HepG2 (cell line): ENCODE data around the gene CLMP. TPM values are rescaled to one million over a fixed set of nuclear protein-coding genes. Genes with fewer than 3 reads are reported as not detected.

Experiments
- ATAC-seq: fragments of 200-7000 bp; cut with Tn5 transposase; 3 replicates; pipeline ENCODE4 v1.9.1; 2020; ENCODE audit warnings: mild to moderate bottlenecking, moderate library complexity
- BruUV-seq: library from RNA; stranded (reverse); fragments of 400-500 nt; replicated peaks from 2 replicates; lab custom pipeline; 2021; lab: Mats Ljungman, UMichigan
- CTCF ChIA-PET: fragments of 300-600 bp; formaldehyde crosslinking; extraction: SDS; loops from one replicate; lab custom pipeline; 2021; ENCODE audit warnings: low total read pairs, inconsistent platforms, low intra/inter-chr PET ratio; lab: Yijun Ruan, JAX
- POLR2A ChIA-PET: fragments of 350-600 bp; sonication (Branson Sonifier 250); formaldehyde crosslinking; loops from one replicate; lab custom pipeline; 2020; ENCODE audit warnings: antibody characterized with exemption, inconsistent platforms; lab: Yijun Ruan, JAX
- DNase-seq: peaks from one replicate; pipeline ENCODE4 v3.0.0-alpha.2; 2015; ENCODE audit warnings: low spot score
- FAIRE-seq: peaks from 3 replicates; lab custom pipeline; 2011; peaks lifted over from hg19 to GRCh38; lab: Jason Lieb, UNC
- H2AFZ ChIP-seq: one replicate; pipeline ENCODE4 v1.6.1; 2011; ENCODE audit warnings: low read length, inconsistent platforms
- H3K27ac ChIP-seq: fragments of 300-600 bp; 3 replicates; pipeline ENCODE4 v1.8.0; 2011; ENCODE audit warnings: mixed run types, mild to moderate bottlenecking, mixed read lengths, low read length, inconsistent platforms; ENCODE audit not compliant: insufficient read depth; ENCODE audit errors: extremely low read length
- H3K27me3 ChIP-seq, 2 experiments: fragments of 200-600 bp in 1 of 2; 2 replicates in 1 of 2; 3 replicates in 1 of 2; pipeline versions ENCODE4 v1.6.0 to v1.8.0; 2011; ENCODE audit warnings: low read length in 2 of 2, mild to moderate bottlenecking in 2 of 2, moderate library complexity in 2 of 2, inconsistent platforms in 1 of 2; ENCODE audit not compliant: insufficient read depth in 2 of 2, control insufficient read depth in 1 of 2
- H3K36me3 ChIP-seq, 2 experiments: fragments of 200-600 bp in 1 of 2; replicated peaks in 1 of 2; 2 replicates in 1 of 2; 3 replicates in 1 of 2; pipeline versions ENCODE4 v1.5.1 to v1.8.0; 2011; ENCODE audit warnings: low read length in 2 of 2, inconsistent platforms in 1 of 2; ENCODE audit not compliant: insufficient read depth in 2 of 2, control insufficient read depth in 1 of 2
- H3K4me1 ChIP-seq: 2 replicates; pipeline ENCODE4 v1.5.1; 2012; ENCODE audit warnings: low read length, inconsistent platforms; ENCODE audit not compliant: insufficient read depth
- H3K4me2 ChIP-seq: 2 replicates; pipeline ENCODE4 v1.6.0; 2011; ENCODE audit warnings: low read depth, low read length, inconsistent platforms
- H3K4me3 ChIP-seq, 3 experiments: fragments of 200-600 bp in 1 of 3; sonication (generic), shearing (Covaris generic) in 1 of 3; replicated peaks in 1 of 3; 2 replicates each; pipeline ENCODE4 v1.5.1; 2011 to 2016; ENCODE audit warnings: low read length in 3 of 3, inconsistent platforms in 2 of 3, low read depth in 2 of 3, mild to moderate bottlenecking in 2 of 3, control low read depth in 1 of 3, mixed read lengths in 1 of 3; ENCODE audit not compliant: insufficient read depth in 1 of 3
- H3K79me2 ChIP-seq: one replicate; pipeline ENCODE4 v1.6.1; 2011; ENCODE audit warnings: low read length, inconsistent platforms; ENCODE audit not compliant: insufficient read depth
- H3K9ac ChIP-seq: 2 replicates; pipeline ENCODE4 v1.6.0; 2011; ENCODE audit warnings: mild to moderate bottlenecking, low read depth, low read length, inconsistent platforms; ENCODE audit not compliant: insufficient read depth
- H3K9me3 ChIP-seq: 2 replicates; pipeline ENCODE4 v1.5.1; 2012; ENCODE audit warnings: mild to moderate bottlenecking, low read length
- H4K20me1 ChIP-seq: 2 replicates; pipeline ENCODE4 v1.6.0; 2011; ENCODE audit warnings: inconsistent platforms, mild to moderate bottlenecking, low read length, moderate library complexity; ENCODE audit not compliant: insufficient read depth
- HOXD1 ChIP-seq: sonication (generic); formaldehyde crosslinking; IDR thresholded peaks from 2 replicates; pipeline ENCODE4 v1.5.0; 2020; ENCODE audit warnings: missing genetic modification reagents
- MAF1 ChIP-seq: sonication (generic); formaldehyde crosslinking; IDR thresholded peaks from 2 replicates; pipeline ENCODE4 v1.5.0; 2020; ENCODE audit warnings: missing genetic modification reagents, borderline replicate concordance
- PRPF4 ChIP-seq: fragments of 200-400 bp; formaldehyde crosslinking; IDR thresholded peaks from 2 replicates; pipeline ENCODE4 v1.6.1; 2016; ENCODE audit warnings: low read length, low read depth; ENCODE audit not compliant: poor library complexity, severe bottlenecking
- THAP8 ChIP-seq: sonication (generic); formaldehyde crosslinking; IDR thresholded peaks from 2 replicates; pipeline ENCODE4 v1.5.1; 2020; ENCODE audit warnings: missing genetic modification reagents, mild to moderate bottlenecking, borderline replicate concordance
- ZBTB4 ChIP-seq: sonication (generic); formaldehyde crosslinking; IDR thresholded peaks from 2 replicates; pipeline ENCODE4 v1.4.0; 2020; ENCODE audit warnings: missing genetic modification reagents, mild to moderate bottlenecking, borderline replicate concordance
- ZNF230 ChIP-seq: sonication (generic); formaldehyde crosslinking; IDR thresholded peaks from 2 replicates; pipeline ENCODE4 v1.4.0; 2020; ENCODE audit warnings: mild to moderate bottlenecking, missing genetic modification reagents
- ZNF687 ChIP-seq: sonication (generic); formaldehyde crosslinking; IDR thresholded peaks from 2 replicates; pipeline ENCODE4 v1.5.1; 2020; ENCODE audit warnings: mild to moderate bottlenecking, missing genetic modification reagents, moderate library complexity
- ZSCAN20 ChIP-seq: sonication (generic); formaldehyde crosslinking; IDR thresholded peaks from 2 replicates; pipeline ENCODE4 v1.4.0; 2020; ENCODE audit warnings: missing genetic modification reagents, mild to moderate bottlenecking, borderline replicate concordance
- WGBS: methylation state at CpG from one replicate; pipeline ENCODE4 v1.1.6; 2017; ENCODE audit warnings: low lambda C conversion rate; 5-methylcytosine and 5-hydroxymethylcytosine counted together
- in situ Hi-C: cut with HindIII; loops from 2 replicates; pipeline ENCODE4 v1.10.0; 2017; ENCODE audit warnings: low pct_unique_long_range_greater_than_20kb; ENCODE audit not compliant: extremely low pct_ligation_motif_present
- intact Hi-C: fragments of 100-400 bp; cut with micrococcal nuclease; formaldehyde crosslinking; loops from one replicate; pipeline ENCODE4 v1.10.0; 2022; ENCODE audit not compliant: unreplicated experiment
- polyA plus RNA-seq, 8 experiments: library from polyadenylated mRNA; depleted of rRNA in 3 of 8; stranded (reverse) in 7 of 8; unstranded in 1 of 8; fragments of >200 nt; fragmentation: Illumina TruSeq in 4 of 8; extraction: Trizol in 4 of 8; gene quantifications; 2 replicates each; pipeline versions ENCODE4 v1.2.1 to v1.2.3, GENCODE V29; 2011 to 2016; ENCODE audit warnings: low read depth in 4 of 8, missing spikeins in 1 of 8, mixed read lengths in 1 of 8; ENCODE audit not compliant: insufficient read depth in 1 of 8
- total RNA-seq, 5 experiments: library from RNA; depleted of rRNA; stranded (reverse); fragments of >200 nt; fragmentation: Illumina TruSeq; extraction: Trizol; gene quantifications; 2 replicates each; pipeline ENCODE4 v1.2.3, GENCODE V29; 2016; ENCODE audit warnings: low read depth in 1 of 5

CLMP gene
- total and polyA plus RNA-seq, 2 of the 13 experiments (the other 11 are each of a cell fraction or from before 2014, with no cell fraction given) = not detected

- no peak overlapping the region for H3K4me3 ChIP-seq
- no peaks in the 10 kb centered on the region for H3K9me3 ChIP-seq
- no TSS peak for BruUV-seq
- TF ChIP-seq ZSCAN20 (no peak), PRPF4 (no peak), ZBTB4 (CRISPR knock-in tag) (no peak), MAF1 (CRISPR knock-in tag) (no peak), ZNF230 (CRISPR knock-in tag) (no peak), THAP8 (no peak), HOXD1 (CRISPR knock-in tag) (no peak), ZNF687 (CRISPR knock-in tag) (no peak)
- H3K79me2 ChIP-seq = no peaks in the 10 kb centered on the region
- H3K9ac ChIP-seq = no peak overlapping the region
- DNase-seq (no peak), FAIRE-seq (no peak), ATAC-seq (no peak)
- ChIA-PET POLR2A (no interaction called here), CTCF (no interaction called here)
- no peak overlapping the region for H3K27ac ChIP-seq
- in situ Hi-C loops (no loop called here), intact Hi-C loops (no loop called here)
- H3K4me2 ChIP-seq = no peak overlapping the region
- no peaks in the 10 kb centered on the region for H3K36me3 ChIP-seq
- peaks cover 0 to 5% of the 10 kb centered on the region in 2 experiments; a peak in 2 of 5 replicates for H3K27me3 ChIP-seq
- 83% methylated on average over 12 of the region's 12 CpGs for WGBS
- no peaks in the 10 kb centered on the region for H4K20me1 ChIP-seq
- H3K4me1 ChIP-seq = no peaks in the 10 kb centered on the region
- H2AFZ ChIP-seq = no peak overlapping the region
These were observed 21.2 kb upstream of the CLMP start for GRCh38 chr11:123216249-123216648.
